Measurements from ENCODE around the gene DLG2.

DLG2 gene

DNA sequence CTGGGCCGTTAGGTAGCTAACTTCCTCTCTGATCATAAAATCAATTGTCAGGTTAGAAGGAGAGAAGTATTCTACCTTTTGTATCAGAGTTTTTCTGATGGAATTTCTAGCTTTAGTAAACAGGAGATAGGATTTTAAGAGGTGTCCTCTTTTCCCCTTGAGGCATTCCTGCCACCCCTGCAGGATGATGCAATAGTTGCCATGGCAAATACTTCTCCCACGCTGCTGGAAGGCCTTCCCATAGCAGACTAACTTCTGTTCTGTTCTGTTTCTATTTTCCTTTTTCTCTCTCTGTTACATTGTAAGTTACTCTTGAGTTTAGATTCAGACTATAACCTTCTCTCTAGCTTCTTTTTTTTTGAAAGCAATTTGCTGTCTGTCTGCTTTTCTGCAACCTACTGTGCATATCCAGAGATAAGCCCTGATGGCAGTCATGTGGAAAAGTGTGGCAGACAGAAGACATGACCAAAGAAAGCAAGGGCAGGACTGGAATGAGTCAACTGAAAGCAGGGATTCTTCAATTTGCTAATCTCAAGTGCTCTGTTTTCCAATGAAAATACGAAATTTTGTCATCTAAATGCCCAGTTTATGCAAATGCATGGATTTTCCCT is 679.1 kb downstream of the DLG2 start:
- no peak for TF ChIP-seq EP300 (IDR thresholded peaks at IDR 0.05; ENCODE audit: borderline replicate concordance)
- TF ChIP-seq CEBPB (IDR thresholded peaks at IDR 0.05), result 0 out of 2 replicates have a peak, but pooled peaks have one; percentile 23

DNA sequence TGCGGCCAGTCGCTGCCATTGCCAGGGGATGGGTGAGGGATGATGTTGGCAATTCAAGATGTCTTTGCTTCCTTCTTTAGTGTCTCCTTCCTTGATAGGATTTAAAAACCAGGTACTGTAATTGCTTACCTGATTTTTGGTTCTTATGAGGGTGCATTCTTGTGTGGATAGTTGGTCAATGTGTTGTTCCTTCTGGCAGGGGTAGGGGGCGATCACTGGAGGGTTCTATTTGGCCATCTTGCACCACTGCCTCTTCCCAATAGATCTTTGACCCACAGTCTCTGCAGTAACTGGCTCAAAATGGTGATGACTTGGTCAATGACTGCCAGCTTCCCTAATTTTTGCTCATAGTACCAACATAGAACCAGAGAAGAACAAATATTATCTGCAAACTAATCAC is 680.1 kb downstream of the DLG2 start:
- TF ChIP-seq TAF1 (IDR thresholded peaks at IDR 0.05; ENCODE audit: low read depth) (no peak), CEBPB (IDR thresholded peaks at IDR 0.05) (no peak), TCF12 (IDR thresholded peaks at IDR 0.05; ENCODE audit: low read depth) (no peak), ZBTB7A (IDR thresholded peaks at IDR 0.05; ENCODE audit: low read depth) (no peak), RAD21 (IDR thresholded peaks at IDR 0.05; ENCODE audit: low read depth) (no peak), EGR1 (IDR thresholded peaks at IDR 0.05) (no peak), YY1 (IDR thresholded peaks at IDR 0.05; ENCODE audit: low read depth) (no peak), REST (IDR thresholded peaks at IDR 0.05; ENCODE audit: low read depth) (no peak), FOXM1 (IDR thresholded peaks at IDR 0.05; ENCODE audit: borderline replicate concordance, low read depth) (no peak), EP300 (IDR thresholded peaks at IDR 0.05; ENCODE audit: borderline replicate concordance) (no peak), TEAD4 (IDR thresholded peaks at IDR 0.05) (no peak)
- TF ChIP-seq, protein P1, sequence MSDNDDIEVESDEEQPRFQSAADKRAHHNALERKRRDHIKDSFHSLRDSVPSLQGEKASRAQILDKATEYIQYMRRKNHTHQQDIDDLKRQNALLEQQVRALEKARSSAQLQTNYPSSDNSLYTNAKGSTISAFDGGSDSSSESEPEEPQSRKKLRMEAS (IDR thresholded peaks at IDR 0.05), result no peak
- TF ChIP-seq, protein P2, sequence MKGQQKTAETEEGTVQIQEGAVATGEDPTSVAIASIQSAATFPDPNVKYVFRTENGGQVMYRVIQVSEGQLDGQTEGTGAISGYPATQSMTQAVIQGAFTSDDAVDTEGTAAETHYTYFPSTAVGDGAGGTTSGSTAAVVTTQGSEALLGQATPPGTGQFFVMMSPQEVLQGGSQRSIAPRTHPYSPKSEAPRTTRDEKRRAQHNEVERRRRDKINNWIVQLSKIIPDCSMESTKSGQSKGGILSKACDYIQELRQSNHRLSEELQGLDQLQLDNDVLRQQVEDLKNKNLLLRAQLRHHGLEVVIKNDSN (IDR thresholded peaks at IDR 0.05), result no peak

DNA sequence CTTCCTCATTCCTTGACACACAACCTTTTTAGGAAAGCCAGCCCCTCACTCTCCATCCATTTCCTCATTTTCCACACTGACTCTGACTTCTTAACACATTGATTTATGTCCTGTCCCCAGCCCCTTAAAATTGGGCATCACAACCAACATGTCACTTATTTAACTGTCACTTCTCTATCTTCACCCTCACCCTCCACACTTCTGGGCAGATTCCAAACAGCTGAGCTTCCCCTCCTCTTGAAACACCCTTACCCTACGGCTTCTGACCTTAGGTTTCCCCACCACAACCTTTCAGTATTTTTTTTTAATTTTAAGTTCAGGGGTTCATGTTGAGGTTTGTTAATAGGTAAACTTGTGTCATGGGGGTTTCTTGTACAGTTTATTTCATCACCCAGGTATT is 696.3 kb downstream of the DLG2 start:
- TF ChIP-seq ZBTB7A (IDR thresholded peaks at IDR 0.05; ENCODE audit: low read depth) (no peak), TEAD4 (IDR thresholded peaks at IDR 0.05) (no peak), TCF12 (IDR thresholded peaks at IDR 0.05; ENCODE audit: low read depth) (no peak)

GRCh38 chr11:84929738-84930137 is 697.4 kb downstream of the DLG2 start:
- no peak for TF ChIP-seq EGR1 (IDR thresholded peaks at IDR 0.05)
- no peak for TF ChIP-seq EP300 (IDR thresholded peaks at IDR 0.05; ENCODE audit: borderline replicate concordance)
- TF ChIP-seq, protein P2 (IDR thresholded peaks at IDR 0.05), result no peak
- no peak for TF ChIP-seq ZBTB7A (IDR thresholded peaks at IDR 0.05; ENCODE audit: low read depth)
- no peak for TF ChIP-seq TEAD4 (IDR thresholded peaks at IDR 0.05)
- TF ChIP-seq NFIC (IDR thresholded peaks at IDR 0.05), result no peak
- TF ChIP-seq TCF12 (IDR thresholded peaks at IDR 0.05; ENCODE audit: low read depth), result no peak
- TF ChIP-seq, protein P1 (IDR thresholded peaks at IDR 0.05), result no peak
- no peak for TF ChIP-seq REST (IDR thresholded peaks at IDR 0.05; ENCODE audit: low read depth)
- TF ChIP-seq YY1 (IDR thresholded peaks at IDR 0.05; ENCODE audit: low read depth), result no peak
- TF ChIP-seq CEBPB (IDR thresholded peaks at IDR 0.05), result no peak
- TF ChIP-seq CREB1 (IDR thresholded peaks at IDR 0.05; ENCODE audit: low read depth), result no peak
- no peak for TF ChIP-seq RAD21 (IDR thresholded peaks at IDR 0.05; ENCODE audit: low read depth)
- no peak for TF ChIP-seq TAF1 (IDR thresholded peaks at IDR 0.05; ENCODE audit: low read depth)
- no peak for TF ChIP-seq FOXM1 (IDR thresholded peaks at IDR 0.05; ENCODE audit: borderline replicate concordance, low read depth)

DNA sequence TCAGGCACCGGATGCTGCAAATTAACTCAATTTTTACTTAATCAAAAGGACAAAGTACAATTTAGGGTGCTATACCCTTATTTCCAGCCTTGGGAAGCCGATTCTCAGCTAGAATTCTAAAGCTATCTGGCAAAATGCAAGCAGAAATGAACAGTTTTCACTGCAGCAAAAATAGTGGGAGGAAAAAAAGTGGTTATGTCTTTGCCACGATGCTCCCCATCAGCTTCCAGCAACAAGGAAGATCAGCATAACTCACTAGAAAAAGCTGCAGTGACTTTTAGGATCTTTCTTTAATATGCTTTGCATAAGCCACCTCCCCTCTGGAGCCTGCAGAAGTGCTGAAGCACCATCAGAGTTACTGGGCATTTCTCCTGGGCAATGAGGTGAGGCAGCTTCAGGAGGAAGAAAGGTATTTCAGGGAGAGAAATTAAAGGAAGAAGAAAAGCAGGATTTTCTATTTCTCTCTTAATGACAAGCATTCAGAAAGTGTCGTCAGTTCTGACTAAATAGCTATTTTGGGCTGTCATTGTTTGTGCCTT is 702.9 kb downstream of the DLG2 start:
- TF ChIP-seq RAD21 (IDR thresholded peaks at IDR 0.05; ENCODE audit: low read depth) (no peak), ZBTB7A (IDR thresholded peaks at IDR 0.05; ENCODE audit: low read depth) (no peak), CEBPB (IDR thresholded peaks at IDR 0.05) (no peak), TAF1 (IDR thresholded peaks at IDR 0.05; ENCODE audit: low read depth) (no peak), NFIC (IDR thresholded peaks at IDR 0.05) (no peak), EGR1 (IDR thresholded peaks at IDR 0.05) (no peak), CREB1 (IDR thresholded peaks at IDR 0.05; ENCODE audit: low read depth) (no peak), EP300 (IDR thresholded peaks at IDR 0.05; ENCODE audit: borderline replicate concordance) (no peak), YY1 (IDR thresholded peaks at IDR 0.05; ENCODE audit: low read depth) (no peak), TEAD4 (IDR thresholded peaks at IDR 0.05) (no peak), REST (IDR thresholded peaks at IDR 0.05; ENCODE audit: low read depth) (no peak), FOXM1 (IDR thresholded peaks at IDR 0.05; ENCODE audit: borderline replicate concordance, low read depth) (no peak), TCF12 (IDR thresholded peaks at IDR 0.05; ENCODE audit: low read depth) (no peak)
- TF ChIP-seq, protein P1 (IDR thresholded peaks at IDR 0.05), result no peak
- TF ChIP-seq, protein P2 (IDR thresholded peaks at IDR 0.05), result no peak
